ENCODE results near the gene HEATR5A. TPM values are rescaled to one million over a fixed set of nuclear protein-coding genes. Genes with fewer than 3 reads are reported as not detected.

HEATR5A gene
- total RNA-seq, 2 donors from 2014 or later: 10.0 to 16.3 TPM

DNA sequence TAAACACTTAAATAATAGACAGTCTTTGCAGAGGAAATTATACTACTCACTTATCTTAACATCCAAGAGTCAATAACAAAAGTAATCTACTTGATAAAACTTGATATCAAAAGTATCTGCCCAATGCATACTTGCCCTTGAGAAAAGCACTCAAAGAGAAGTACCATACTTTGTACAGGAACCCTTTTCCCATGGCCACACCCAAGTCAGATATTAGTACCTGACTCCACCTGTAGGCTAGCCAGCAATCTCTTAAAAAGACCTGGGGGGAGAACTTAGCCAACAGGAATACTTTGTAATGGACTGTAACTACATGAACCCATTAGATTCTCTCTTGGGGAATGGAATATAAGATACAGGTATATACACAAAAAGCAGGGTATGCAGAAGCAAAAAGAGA, 113.2 kb downstream of the HEATR5A start:
- no peaks in the 10 kb centered on the region for H3K36me3 ChIP-seq

DNA sequence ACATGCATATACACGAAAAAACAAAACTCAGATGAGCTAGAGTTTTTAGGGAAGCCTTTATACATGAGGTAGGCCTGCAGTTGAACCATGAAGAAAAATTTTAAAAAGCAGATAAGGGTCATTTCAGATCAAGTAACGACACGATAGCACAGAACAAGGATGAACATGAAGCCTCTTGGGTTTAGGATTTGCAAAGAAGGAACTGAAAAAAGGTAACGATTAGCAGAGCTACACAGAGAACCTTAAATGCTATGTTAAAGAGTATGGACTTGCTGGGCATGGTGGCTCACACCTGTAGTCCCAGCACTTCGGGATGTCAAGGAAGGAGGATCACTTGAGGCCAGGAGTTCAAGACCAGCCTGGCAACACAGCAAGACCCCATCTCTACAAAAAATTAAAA, 116.7 kb downstream of the HEATR5A start:
- TF ChIP-seq POLR2A (IDR thresholded peaks at IDR 0.05): no peak
- no peak for TF ChIP-seq POLR2AphosphoS5 (IDR thresholded peaks at IDR 0.05)
- TF ChIP-seq, protein P1, sequence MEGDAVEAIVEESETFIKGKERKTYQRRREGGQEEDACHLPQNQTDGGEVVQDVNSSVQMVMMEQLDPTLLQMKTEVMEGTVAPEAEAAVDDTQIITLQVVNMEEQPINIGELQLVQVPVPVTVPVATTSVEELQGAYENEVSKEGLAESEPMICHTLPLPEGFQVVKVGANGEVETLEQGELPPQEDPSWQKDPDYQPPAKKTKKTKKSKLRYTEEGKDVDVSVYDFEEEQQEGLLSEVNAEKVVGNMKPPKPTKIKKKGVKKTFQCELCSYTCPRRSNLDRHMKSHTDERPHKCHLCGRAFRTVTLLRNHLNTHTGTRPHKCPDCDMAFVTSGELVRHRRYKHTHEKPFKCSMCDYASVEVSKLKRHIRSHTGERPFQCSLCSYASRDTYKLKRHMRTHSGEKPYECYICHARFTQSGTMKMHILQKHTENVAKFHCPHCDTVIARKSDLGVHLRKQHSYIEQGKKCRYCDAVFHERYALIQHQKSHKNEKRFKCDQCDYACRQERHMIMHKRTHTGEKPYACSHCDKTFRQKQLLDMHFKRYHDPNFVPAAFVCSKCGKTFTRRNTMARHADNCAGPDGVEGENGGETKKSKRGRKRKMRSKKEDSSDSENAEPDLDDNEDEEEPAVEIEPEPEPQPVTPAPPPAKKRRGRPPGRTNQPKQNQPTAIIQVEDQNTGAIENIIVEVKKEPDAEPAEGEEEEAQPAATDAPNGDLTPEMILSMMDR (IDR thresholded peaks at IDR 0.05): no peak
- WGBS: 94% methylated on average over 5 of the region's 5 CpGs
- intact Hi-C loops (cut with DNase I): no loop called here

More for the DNA sequence above, 113.2 kb downstream of the HEATR5A start:
- Histone ChIP-seq H3K9me3 (no peaks in the 10 kb centered on the region), H3K27me3 (replicated peaks; ENCODE audit: insufficient read depth) (no peaks in the 10 kb centered on the region), H3K4me3 (no peak overlapping the region), H3K27ac (no peak overlapping the region), H3K4me1 (replicated peaks) (no peaks in the 10 kb centered on the region)
- no peak for TF ChIP-seq POLR2A (IDR thresholded peaks at IDR 0.05)
- TF ChIP-seq POLR2AphosphoS5 (IDR thresholded peaks at IDR 0.05): no peak
- TF ChIP-seq, protein P1 (IDR thresholded peaks at IDR 0.05): no peak
- intact Hi-C loops (cut with DNase I): no loop called here
- no peak for DNase-seq (ENCODE audit: low spot score)

DNA sequence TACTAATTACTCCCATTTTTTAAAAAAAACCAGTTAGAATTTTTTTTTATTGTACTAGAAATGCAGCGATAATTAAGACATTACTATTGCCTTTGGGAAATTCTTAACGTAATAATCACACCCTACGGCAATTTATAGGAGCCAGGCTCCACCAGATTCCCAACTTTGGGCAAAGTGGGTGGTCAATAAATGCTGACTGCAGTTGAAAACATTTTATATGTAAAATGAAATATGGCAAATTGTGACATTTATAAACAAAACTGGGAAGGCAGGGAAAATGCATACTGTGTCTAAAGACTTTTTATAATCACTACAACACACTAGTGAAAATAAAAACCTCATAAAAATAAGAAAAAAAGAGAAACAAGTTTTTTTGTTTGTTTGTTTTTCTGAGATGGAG, 119.5 kb downstream of the HEATR5A start:
- H3K4me3 ChIP-seq: no peak overlapping the region
- DNase-seq (ENCODE audit: low spot score): no peak
- WGBS: 89% methylated on average over 3 of the region's 3 CpGs
- no peak overlapping the region for H3K27ac ChIP-seq
- H3K9me3 ChIP-seq: no peaks in the 10 kb centered on the region
- no peaks in the 10 kb centered on the region for H3K27me3 ChIP-seq (replicated peaks; ENCODE audit: insufficient read depth)
- no peaks in the 10 kb centered on the region for H3K36me3 ChIP-seq
- no peaks in the 10 kb centered on the region for H3K4me1 ChIP-seq (replicated peaks)
- no peak for TF ChIP-seq POLR2AphosphoS5 (IDR thresholded peaks at IDR 0.05)
- no peak for TF ChIP-seq POLR2A (IDR thresholded peaks at IDR 0.05)
- TF ChIP-seq, protein P1 (IDR thresholded peaks at IDR 0.05): no peak
- intact Hi-C loops (cut with DNase I): no loop called here

More for the DNA sequence above, 116.7 kb downstream of the HEATR5A start:
- Histone ChIP-seq H3K27ac (no peak overlapping the region), H3K9me3 (no peaks in the 10 kb centered on the region), H3K27me3 (replicated peaks; ENCODE audit: insufficient read depth) (no peaks in the 10 kb centered on the region), H3K36me3 (no peaks in the 10 kb centered on the region), H3K4me1 (replicated peaks) (no peaks in the 10 kb centered on the region), H3K4me3 (no peak overlapping the region)
- no peak for DNase-seq (ENCODE audit: low spot score)

DNA sequence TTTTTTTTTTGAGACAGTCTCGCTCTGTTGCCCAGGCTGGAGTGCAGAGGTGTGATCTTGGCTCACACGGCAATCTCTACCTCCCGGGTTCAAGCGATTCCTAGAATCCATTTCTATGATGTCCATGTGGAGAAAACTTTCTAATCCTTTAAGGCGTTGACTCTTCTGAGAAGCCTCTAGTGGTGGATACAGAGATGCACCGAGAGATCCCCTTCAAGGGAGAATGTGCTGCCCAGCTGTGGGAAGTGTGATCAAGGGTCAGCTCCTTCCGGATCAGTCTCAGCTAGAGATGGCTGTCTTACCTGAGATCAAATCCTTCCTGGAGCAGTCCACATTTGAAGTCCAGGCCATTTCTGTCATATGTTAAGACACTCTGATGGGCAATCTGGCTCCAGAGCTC, 120.1 kb downstream of the HEATR5A start:
- DNase-seq (ENCODE audit: low spot score): no peak
- Histone ChIP-seq H3K36me3 (no peaks in the 10 kb centered on the region), H3K27ac (no peak overlapping the region), H3K4me1 (replicated peaks) (no peaks in the 10 kb centered on the region), H3K27me3 (replicated peaks; ENCODE audit: insufficient read depth) (no peaks in the 10 kb centered on the region), H3K4me3 (no peak overlapping the region), H3K9me3 (no peaks in the 10 kb centered on the region)
- intact Hi-C loops (cut with DNase I): no loop called here
- 96% methylated on average over 7 of the region's 7 CpGs for WGBS
- TF ChIP-seq POLR2A (IDR thresholded peaks at IDR 0.05) (no peak), POLR2AphosphoS5 (IDR thresholded peaks at IDR 0.05) (no peak)
- TF ChIP-seq, protein P1 (IDR thresholded peaks at IDR 0.05): no peak

DNA sequence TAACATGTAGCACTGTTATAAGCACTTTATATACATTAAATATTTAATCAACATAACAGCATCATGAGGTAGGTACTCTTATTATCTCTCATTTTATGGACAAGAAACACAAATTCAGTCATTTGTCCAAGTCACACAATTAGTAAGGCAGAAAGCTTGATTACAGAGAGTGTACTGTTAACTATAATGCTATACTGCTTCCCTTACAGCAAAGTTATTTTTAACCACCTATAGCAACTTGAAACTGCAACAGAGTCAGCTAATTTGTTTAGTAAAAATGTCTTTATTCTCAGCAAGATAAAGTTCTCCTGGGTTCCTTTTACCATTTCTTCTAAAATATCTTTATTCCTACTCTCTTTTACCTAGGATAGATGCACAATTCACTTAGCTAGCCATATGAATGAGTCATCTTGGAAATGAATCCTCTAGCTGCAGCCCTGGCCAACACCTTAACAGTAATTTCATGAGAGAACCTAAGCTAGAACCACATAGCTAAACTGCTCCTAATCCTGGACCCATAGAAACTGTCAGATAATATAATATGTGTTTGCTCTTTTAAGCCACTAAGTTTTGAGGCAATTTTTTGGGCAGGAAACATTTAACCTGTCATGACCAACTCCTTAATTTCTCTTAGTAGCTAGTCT, 122.5 kb downstream of the HEATR5A start:
- no peaks in the 10 kb centered on the region for H3K9me3 ChIP-seq
- DNase-seq (ENCODE audit: low spot score): no peak
- no peaks in the 10 kb centered on the region for H3K4me1 ChIP-seq (replicated peaks)
- H3K36me3 ChIP-seq: no peaks in the 10 kb centered on the region
- intact Hi-C loops (cut with DNase I): no loop called here
- TF ChIP-seq POLR2AphosphoS5 (IDR thresholded peaks at IDR 0.05) (no peak), POLR2A (IDR thresholded peaks at IDR 0.05) (no peak)
- TF ChIP-seq, protein P1 (IDR thresholded peaks at IDR 0.05): no peak
- no peaks in the 10 kb centered on the region for H3K27me3 ChIP-seq (replicated peaks; ENCODE audit: insufficient read depth)
- no peak overlapping the region for H3K4me3 ChIP-seq
- no peak overlapping the region for H3K27ac ChIP-seq

Data from prostate gland (tissue), 2 donors.